Left lung (tissue), 10 donors: ENCODE results near the gene TACO1. TPM values are rescaled to one million over a fixed set of nuclear protein-coding genes. Genes with fewer than 3 reads are reported as not detected.

ENCODE experiments used
- ATAC-seq: fragments of 200-7000 bp; cut with Tn5 transposase; one replicate; pipeline ENCODE4 v1.9.1; 2020; ENCODE audit warnings: moderate library complexity
- DNase-seq, 4 donors: peaks; one replicate each; pipeline ENCODE4 v3.0.0-alpha.2; 2013 to 2020
- H3K27ac ChIP-seq, 2 donors: fragments of 200-600 bp; sonication (generic) in 1 of 2; one replicate each; pipeline versions ENCODE4 v1.5.0 to v1.8.0; 2020 to 2021
- H3K27me3 ChIP-seq, 2 donors: fragments of 200-600 bp; sonication (generic) in 1 of 2; one replicate each; pipeline versions ENCODE4 v1.5.0 to v1.8.0; 2020 to 2021
- H3K36me3 ChIP-seq, 2 donors: fragments of 200-600 bp; sonication (generic) in 1 of 2; one replicate each; pipeline versions ENCODE4 v1.5.0 to v1.8.0; 2020 to 2021
- H3K4me1 ChIP-seq, 2 donors: fragments of 200-600 bp; one replicate each; pipeline ENCODE4 v1.8.0; 2021
- H3K4me3 ChIP-seq, 2 donors: fragments of 200-600 bp; sonication (generic) in 1 of 2; one replicate each; pipeline versions ENCODE4 v1.5.0 to v1.8.0; 2020 to 2021; ENCODE audit warnings: mild to moderate bottlenecking in 1 of 2
- H3K9me3 ChIP-seq, 2 donors: fragments of 200-600 bp; sonication (generic) in 1 of 2; one replicate each; pipeline versions ENCODE4 v1.5.0 to v1.8.0; 2020 to 2021
- CTCF ChIP-seq, 2 donors: fragments of 200-600 bp; sonication (generic) in 1 of 2; IDR thresholded peaks; one replicate each; pipeline versions ENCODE4 v1.5.0 to v1.8.0; 2021; ENCODE audit warnings: antibody characterized with exemption in 2 of 2
- intact Hi-C, 2 donors: fragments of 100-400 bp; cut with DNase I; formaldehyde crosslinking; loops; one replicate each; pipeline versions ENCODE4 v1.11.2 to v1.14.2; 2022
- polyA plus RNA-seq, 6 donors: library from polyadenylated mRNA; unstranded; fragments of 120-200 nt; gene quantifications; one replicate each; pipeline ENCODE4 v1.2.1, GENCODE V29; 2013; ENCODE audit not compliant: insufficient read length in 6 of 6
- total RNA-seq, 2 donors: library from RNA; stranded (reverse); fragmentation: NEBNext Ultra II Directional; extraction: Animal tissue kit (Norgen Biotek cat#: 25700); gene quantifications; one replicate each; pipeline ENCODE4 v1.2.1, GENCODE V29; 2021
- donor health status: DM: no; HTN: yes; CAD: no.
- donor health status: DM: no; HTN: no; CAD: no.

The TACO1 gene
- total and polyA plus RNA-seq, 8 donors: 15.1 to 20.2 (median 18.1) TPM

GRCh38 chr17:63634163-63634562 lies 33.5 kb downstream of the TACO1 start:
- Histone ChIP-seq H3K9me3 (no peaks in the 10 kb centered on the region), H3K4me1 (peaks cover 20 to 71% of the 10 kb centered on the region in 2 donors), H3K27me3 (no peaks in the 10 kb centered on the region), H3K27ac (peak overlapping the region; percentile 10 to 66), H3K36me3 (peaks cover 0 to 47% of the 10 kb centered on the region in 2 donors), H3K4me3 (no peak overlapping the region)
- intact Hi-C loops: no loop called here
- peak in 1 of 4 donors; percentile 19 for DNase-seq
- ATAC-seq: peak; percentile 40
- no peak for TF ChIP-seq CTCF (IDR thresholded peaks at IDR 0.05)

- no peak for TF ChIP-seq CTCF (IDR thresholded peaks at IDR 0.05)
- Histone ChIP-seq H3K4me3 (no peak overlapping the region), H3K9me3 (no peaks in the 10 kb centered on the region), H3K27me3 (no peaks in the 10 kb centered on the region), H3K27ac (peak overlapping the region; percentile 10 to 66), H3K4me1 (peaks cover 16 to 66% of the 10 kb centered on the region in 2 donors), H3K36me3 (peaks cover 0 to 47% of the 10 kb centered on the region in 2 donors)
- no peak for DNase-seq
- ATAC-seq: no peak
- intact Hi-C loops: no loop called here
These were observed 34.1 kb downstream of the TACO1 start for GRCh38 chr17:63634816-63635215.

- Histone ChIP-seq H3K9me3 (no peaks in the 10 kb centered on the region), H3K27ac (peak overlapping the region in 1 of 2 donors; percentile 66), H3K36me3 (peaks cover 0 to 47% of the 10 kb centered on the region in 2 donors), H3K27me3 (no peaks in the 10 kb centered on the region), H3K4me1 (peaks cover 16 to 62% of the 10 kb centered on the region in 2 donors), H3K4me3 (no peak overlapping the region)
- ATAC-seq (no peak), DNase-seq (no peak)
- intact Hi-C loops: no loop called here
- TF ChIP-seq CTCF (IDR thresholded peaks at IDR 0.05): no peak
These were observed 34.6 kb downstream of the TACO1 start for GRCh38 chr17:63635290-63635689.

GRCh38 chr17:63635787-63636186 lies 35.1 kb downstream of the TACO1 start:
- DNase-seq: no peak
- intact Hi-C loops: no loop called here
- Histone ChIP-seq H3K4me1 (peaks cover 16 to 62% of the 10 kb centered on the region in 2 donors), H3K36me3 (peaks cover 0 to 47% of the 10 kb centered on the region in 2 donors), H3K4me3 (no peak overlapping the region), H3K27me3 (no peaks in the 10 kb centered on the region), H3K9me3 (no peaks in the 10 kb centered on the region), H3K27ac (no peak overlapping the region)
- ATAC-seq: no peak
- TF ChIP-seq CTCF (IDR thresholded peaks at IDR 0.05): no peak

GRCh38 chr17:63639125-63639524 lies 38.4 kb downstream of the TACO1 start:
- intact Hi-C loops: no loop called here
- Histone ChIP-seq H3K4me1 (peaks cover 3 to 65% of the 10 kb centered on the region in 2 donors), H3K4me3 (no peak overlapping the region), H3K27me3 (no peaks in the 10 kb centered on the region), H3K9me3 (no peaks in the 10 kb centered on the region), H3K27ac (no peak overlapping the region), H3K36me3 (peaks cover 0 to 32% of the 10 kb centered on the region in 2 donors)
- DNase-seq (peak in 1 of 4 donors; percentile 16), ATAC-seq (peak; percentile 69)
- TF ChIP-seq CTCF (IDR thresholded peaks at IDR 0.05): no peak
